HUES64 (cell line): ENCODE results near the gene LIN9.

Source experiments
- H3K27ac ChIP-seq: 2 replicates; pipeline ENCODE4 v1.7.0; 2013; ENCODE audit warnings: low read depth, low read length, inconsistent platforms
- H3K27me3 ChIP-seq: 2 replicates; pipeline ENCODE4 v1.6.1; 2013; ENCODE audit warnings: mild to moderate bottlenecking, low read length; ENCODE audit not compliant: insufficient read depth
- H3K36me3 ChIP-seq: 2 replicates; pipeline ENCODE4 v1.6.1; 2013; ENCODE audit warnings: mild to moderate bottlenecking, low read length; ENCODE audit not compliant: insufficient read depth
- H3K4me1 ChIP-seq: 2 replicates; pipeline ENCODE4 v1.6.1; 2013; ENCODE audit warnings: mild to moderate bottlenecking, low read length, moderate library complexity; ENCODE audit not compliant: insufficient read depth
- H3K4me3 ChIP-seq: 2 replicates; pipeline ENCODE4 v1.5.1; 2013; ENCODE audit warnings: mild to moderate bottlenecking, low read length, moderate library complexity
- H3K9ac ChIP-seq: 2 replicates; pipeline ENCODE4 v1.6.1; 2013; ENCODE audit warnings: mild to moderate bottlenecking, low read depth, low read length
- H3K9me3 ChIP-seq: 2 replicates; pipeline ENCODE4 v1.6.1; 2013; ENCODE audit warnings: low read depth, low read length; ENCODE audit not compliant: insufficient read depth
- WGBS: fragments of 150-250, 120-280 bp; methylation state at CpG from one replicate; pipeline ENCODE4 v1.1.7; 2013; ENCODE audit warnings: missing lambda C conversion rate; 5-methylcytosine and 5-hydroxymethylcytosine counted together

LIN9 gene

GRCh38 chr1:226236826-226237225 is 72.1 kb downstream of the LIN9 start:
- Histone ChIP-seq H3K9me3 (no peaks in the 10 kb centered on the region), H3K36me3 (peaks cover 72% of the 10 kb centered on the region), H3K27me3 (no peaks in the 10 kb centered on the region), H3K27ac (no peak overlapping the region), H3K4me3 (no peak overlapping the region), H3K4me1 (no peaks in the 10 kb centered on the region), H3K9ac (no peak overlapping the region)
- WGBS, result 93% methylated on average over 1 of the region's 1 CpG

DNA sequence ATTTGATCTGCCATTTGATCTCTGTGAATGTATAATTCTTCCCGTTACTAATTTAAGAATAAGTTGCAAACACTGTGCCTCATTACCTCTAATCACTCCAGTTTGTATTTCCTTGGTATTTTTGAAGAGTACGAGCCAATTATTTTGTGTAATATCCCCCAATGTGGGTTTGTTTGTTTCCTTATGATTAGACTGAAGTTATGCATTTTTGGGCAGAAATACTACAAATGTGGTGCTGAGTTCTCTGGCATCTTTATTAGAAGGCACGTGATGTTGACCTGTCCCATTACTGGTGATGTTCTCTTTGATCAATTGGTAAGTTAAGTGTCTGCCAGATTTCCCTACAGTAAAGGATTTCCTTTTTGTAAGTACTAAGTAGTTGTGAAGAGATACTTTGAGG is 75.2 kb downstream of the LIN9 start:
- 93% methylated on average over 3 of the region's 3 CpGs for WGBS
- H3K27ac ChIP-seq, result no peak overlapping the region
- H3K9ac ChIP-seq, result no peak overlapping the region
- H3K27me3 ChIP-seq, result no peaks in the 10 kb centered on the region
- H3K36me3 ChIP-seq, result peaks cover 82% of the 10 kb centered on the region
- H3K4me1 ChIP-seq, result no peaks in the 10 kb centered on the region
- no peaks in the 10 kb centered on the region for H3K9me3 ChIP-seq
- H3K4me3 ChIP-seq, result no peak overlapping the region

DNA sequence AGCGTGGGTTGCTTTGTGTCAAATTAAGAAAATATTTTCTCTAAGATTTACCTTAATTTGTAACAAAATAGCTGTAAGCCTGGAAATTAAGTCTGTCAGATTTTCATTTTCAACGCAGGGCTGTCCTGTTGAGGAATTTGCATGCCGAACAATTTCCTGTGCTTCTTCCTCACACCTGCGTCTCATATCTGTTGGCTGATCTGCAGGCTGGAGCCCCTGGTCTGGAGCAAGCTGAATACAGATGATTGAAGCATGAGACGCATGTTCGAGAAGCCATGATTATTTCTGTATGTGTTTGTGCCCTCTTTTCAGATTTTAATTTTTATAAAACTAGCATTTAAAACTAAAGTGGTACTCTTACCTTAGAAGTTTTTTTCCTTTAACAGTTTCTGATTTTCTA is 75.7 kb downstream of the LIN9 start:
- 95% methylated on average over 3 of the region's 6 CpGs for WGBS
- Histone ChIP-seq H3K27me3 (no peaks in the 10 kb centered on the region), H3K27ac (no peak overlapping the region), H3K9me3 (no peaks in the 10 kb centered on the region), H3K4me3 (no peak overlapping the region), H3K4me1 (no peaks in the 10 kb centered on the region), H3K9ac (no peak overlapping the region), H3K36me3 (peaks cover 77% of the 10 kb centered on the region)

GRCh38 chr1:226226601-226227000 is 82.4 kb downstream of the LIN9 start:
- 90% methylated on average over 3 of the region's 3 CpGs for WGBS
- no peak overlapping the region for H3K27ac ChIP-seq
- H3K9ac ChIP-seq, result no peak overlapping the region
- H3K4me1 ChIP-seq, result no peaks in the 10 kb centered on the region
- peaks cover 18% of the 10 kb centered on the region for H3K36me3 ChIP-seq
- no peak overlapping the region for H3K4me3 ChIP-seq
- no peaks in the 10 kb centered on the region for H3K9me3 ChIP-seq
- peaks cover 35% of the 10 kb centered on the region for H3K27me3 ChIP-seq

DNA sequence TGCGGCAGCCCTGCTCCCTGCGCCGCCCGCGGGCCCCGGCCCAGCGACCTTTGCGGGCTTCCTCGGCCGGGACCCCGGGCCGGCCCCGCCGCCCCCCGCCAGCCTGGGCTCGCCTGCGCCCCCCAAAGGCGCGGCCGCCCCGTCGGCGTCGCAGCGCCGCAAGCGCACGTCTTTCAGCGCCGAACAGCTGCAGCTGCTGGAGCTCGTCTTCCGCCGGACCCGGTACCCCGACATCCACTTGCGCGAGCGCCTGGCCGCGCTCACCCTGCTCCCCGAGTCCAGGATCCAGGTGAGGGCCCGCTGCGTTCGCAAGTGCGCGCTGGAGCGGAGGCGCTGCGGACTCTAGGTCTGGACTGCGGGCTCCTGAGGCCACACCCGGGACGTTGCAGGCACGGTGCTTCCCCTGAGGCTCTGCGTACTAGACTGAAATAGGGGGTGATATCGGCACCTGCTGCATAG is 85.1 kb downstream of the LIN9 start:
- Histone ChIP-seq H3K9ac (peak overlapping the region; percentile 70), H3K27ac (no peak overlapping the region; the same call in 1 of the 2 replicates), H3K36me3 (no peaks in the 10 kb centered on the region), H3K27me3 (peaks cover 35% of the 10 kb centered on the region), H3K9me3 (no peaks in the 10 kb centered on the region), H3K4me3 (peak overlapping the region; percentile 72), H3K4me1 (peaks cover 15% of the 10 kb centered on the region)
- WGBS, result 1% methylated on average over 55 of the region's 55 CpGs

DNA sequence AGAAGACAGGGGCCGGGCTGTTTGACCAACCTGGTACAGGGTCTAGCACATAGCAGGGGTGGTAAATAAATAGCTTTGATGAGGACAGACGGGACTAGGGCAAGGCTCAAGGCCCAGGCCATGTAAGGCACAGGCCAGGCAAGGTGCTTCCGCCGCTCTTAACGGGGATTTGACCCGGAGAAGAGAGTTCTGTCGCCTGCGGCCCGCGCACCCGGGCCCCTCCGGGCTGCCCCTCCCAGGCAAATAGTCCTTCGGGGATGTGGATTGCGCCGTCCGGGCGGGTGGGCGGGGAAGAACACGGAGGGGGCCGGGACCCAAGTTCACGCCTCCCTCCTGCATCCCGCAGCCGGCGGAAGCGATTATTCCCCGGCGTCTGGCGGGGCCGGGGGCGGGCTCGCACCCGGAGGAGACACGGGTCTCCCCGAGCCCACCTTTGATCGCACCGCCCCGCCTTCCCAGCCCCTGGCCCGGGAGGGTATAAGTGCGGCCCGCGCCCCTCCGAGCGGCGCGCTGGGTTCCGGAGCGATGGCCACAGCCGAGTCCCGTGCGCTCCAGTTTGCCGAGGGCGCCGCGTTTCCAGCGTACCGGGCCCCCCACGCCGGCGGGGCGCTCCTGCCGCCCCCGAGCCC is 85.7 kb downstream of the LIN9 start, which contains the start of gene MIXL1:
Gene MIXL1 (plus strand): TSS at position 508 of the 629 bp plus-strand sequence. CDS start 18 bp downstream, at position 526.
- peak within 1 kb of the TSS; percentile 72 for H3K4me3 ChIP-seq
- H3K9me3 ChIP-seq, result no peaks in the 10 kb centered on the region
- no peak within 1 kb of the TSS; the same call in 1 of the 2 replicates for H3K27ac ChIP-seq
- peaks cover 35% of the 10 kb centered on the region for H3K27me3 ChIP-seq
- no peaks in the 10 kb centered on the region for H3K36me3 ChIP-seq
- peaks cover 15% of the 10 kb centered on the region for H3K4me1 ChIP-seq
- H3K9ac ChIP-seq, result peak within 1 kb of the TSS; percentile 70
- WGBS, result 1% methylated on average over 62 of the region's 62 CpGs

DNA sequence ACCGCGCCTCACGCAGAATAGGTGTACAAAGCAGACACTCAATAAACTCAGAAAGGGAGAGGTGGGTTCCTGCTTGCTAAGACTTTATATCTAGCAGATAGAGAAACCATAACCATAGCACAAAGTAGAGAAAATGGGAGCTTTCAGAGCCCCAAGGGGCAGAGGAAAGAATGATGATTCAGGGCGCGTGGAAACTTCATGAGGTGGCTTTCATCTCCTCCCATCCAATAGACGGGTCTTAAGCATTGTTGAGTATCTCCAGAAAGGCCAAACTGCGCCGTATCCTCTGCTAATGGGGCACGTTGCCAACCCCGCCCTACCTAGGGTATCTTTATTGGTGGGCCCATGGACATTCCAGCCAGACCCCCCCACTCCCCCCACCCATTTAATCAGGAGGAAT is 86.3 kb downstream of the LIN9 start:
- Histone ChIP-seq H3K9ac (no peak overlapping the region), H3K36me3 (no peaks in the 10 kb centered on the region), H3K9me3 (no peaks in the 10 kb centered on the region), H3K27me3 (peaks cover 35% of the 10 kb centered on the region), H3K27ac (no peak overlapping the region), H3K4me3 (no peak overlapping the region; the same call in 1 of the 2 replicates), H3K4me1 (peaks cover 15% of the 10 kb centered on the region)
- WGBS, result 80% methylated on average over 10 of the region's 10 CpGs

- Histone ChIP-seq H3K36me3 (no peaks in the 10 kb centered on the region), H3K4me3 (no peak overlapping the region), H3K27me3 (peaks cover 35% of the 10 kb centered on the region), H3K27ac (no peak overlapping the region), H3K9me3 (no peaks in the 10 kb centered on the region), H3K9ac (no peak overlapping the region), H3K4me1 (peaks cover 23% of the 10 kb centered on the region)
- WGBS, result 22% methylated on average over 11 of the region's 11 CpGs
Measured at GRCh38 chr1:226220473-226221189, 88.3 kb downstream of the LIN9 start.

DNA sequence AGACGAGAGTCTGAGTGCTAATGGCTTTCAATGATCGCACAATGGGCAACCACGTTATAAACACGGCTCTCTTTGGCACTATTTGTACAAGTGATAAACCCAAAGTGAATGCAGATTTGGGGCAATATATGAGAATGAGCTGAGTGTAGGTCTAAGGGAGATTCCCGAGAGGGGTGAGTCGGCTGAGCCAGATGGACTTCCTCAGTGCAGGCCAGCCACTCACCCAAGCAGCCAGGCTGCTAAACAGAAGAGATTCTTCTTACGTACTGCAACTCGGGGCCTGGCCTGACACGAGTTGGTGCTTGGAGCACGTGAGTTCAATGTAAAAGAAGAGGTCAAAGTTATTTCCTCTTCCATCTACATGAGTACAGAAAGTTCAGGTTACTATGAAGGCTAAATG is 91.7 kb downstream of the LIN9 start:
- H3K4me3 ChIP-seq, result no peak overlapping the region
- H3K36me3 ChIP-seq, result no peaks in the 10 kb centered on the region
- WGBS, result 81% methylated on average over 9 of the region's 10 CpGs
- peaks cover 3% of the 10 kb centered on the region; the same call in 1 of the 2 replicates for H3K27me3 ChIP-seq
- H3K9me3 ChIP-seq, result no peaks in the 10 kb centered on the region
- no peak overlapping the region for H3K27ac ChIP-seq
- H3K9ac ChIP-seq, result no peak overlapping the region
- peaks cover 33% of the 10 kb centered on the region for H3K4me1 ChIP-seq

DNA sequence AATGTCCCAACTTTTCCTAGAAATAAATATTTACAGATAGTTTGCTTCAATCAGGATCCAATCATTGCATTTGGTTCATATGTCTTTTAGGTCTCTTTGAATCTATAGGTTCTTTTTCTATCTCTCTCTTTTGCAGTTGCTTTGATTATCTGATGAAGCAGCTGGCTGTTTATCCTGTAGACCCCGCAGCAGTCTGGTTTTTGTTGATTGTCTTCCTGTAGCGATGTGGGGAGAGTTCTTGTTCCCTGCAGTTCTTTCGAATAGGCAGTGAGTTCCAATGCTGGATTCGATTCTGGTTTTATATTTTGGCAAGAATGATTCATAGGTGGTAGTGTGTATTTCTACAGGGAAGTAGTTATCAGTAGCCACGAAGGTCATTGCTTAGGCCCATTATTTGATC is 92.9 kb downstream of the LIN9 start:
- Histone ChIP-seq H3K9ac (no peak overlapping the region), H3K27ac (no peak overlapping the region), H3K4me3 (no peak overlapping the region), H3K27me3 (no peaks in the 10 kb centered on the region), H3K36me3 (no peaks in the 10 kb centered on the region), H3K9me3 (no peaks in the 10 kb centered on the region), H3K4me1 (peaks cover 35% of the 10 kb centered on the region)
- 58% methylated on average over 5 of the region's 5 CpGs for WGBS

DNA sequence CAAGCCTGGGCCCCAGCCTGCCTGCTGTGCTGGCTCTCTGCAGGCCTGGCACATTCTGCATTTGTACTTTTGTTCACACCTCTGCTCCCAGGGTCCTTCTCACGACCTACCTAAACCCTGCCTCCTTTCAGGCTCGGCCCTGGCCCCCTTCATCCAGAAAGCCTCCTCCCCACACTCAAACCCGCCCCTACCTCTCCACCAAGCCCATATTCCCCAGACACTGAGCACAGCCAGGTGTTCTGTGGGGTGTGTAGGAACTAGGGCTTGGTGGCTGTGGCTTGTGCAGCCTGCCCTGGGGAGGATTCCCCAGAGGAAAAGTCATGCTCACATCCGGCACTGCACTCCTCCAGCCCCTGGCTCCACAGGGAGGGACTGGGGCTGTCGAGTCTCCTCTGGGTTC is 93.7 kb downstream of the LIN9 start:
- 49% methylated on average over 5 of the region's 5 CpGs for WGBS
- H3K27ac ChIP-seq, result no peak overlapping the region
- H3K36me3 ChIP-seq, result no peaks in the 10 kb centered on the region
- no peaks in the 10 kb centered on the region for H3K27me3 ChIP-seq
- H3K9me3 ChIP-seq, result no peaks in the 10 kb centered on the region
- H3K9ac ChIP-seq, result peak overlapping the region; percentile 9; the same call in 1 of the 2 replicates
- H3K4me3 ChIP-seq, result no peak overlapping the region
- H3K4me1 ChIP-seq, result peaks cover 35% of the 10 kb centered on the region
